Liver (tissue), 9 donors: ENCODE data around the gene INSYN2B. TPM values are rescaled to one million over a fixed set of nuclear protein-coding genes. Genes with fewer than 3 reads are reported as not detected.

ENCODE experiments used
- DNase-seq: peaks from one replicate; pipeline ENCODE4 v3.0.0-alpha.2; 2017; ENCODE audit warnings: low spot score
- H3K27ac ChIP-seq, 2 donors: one replicate each; pipeline ENCODE4 v1.7.0; 2013; ENCODE audit warnings: inconsistent platforms in 2 of 2, low read length in 2 of 2, control low read depth in 1 of 2, low read depth in 1 of 2, mild to moderate bottlenecking in 1 of 2
- H3K27me3 ChIP-seq, 4 donors: one replicate each; pipeline versions ENCODE4 v1.6.1 to v1.7.0; 2013; ENCODE audit warnings: low read length in 3 of 4, inconsistent platforms in 1 of 4, mild to moderate bottlenecking in 1 of 4, moderate library complexity in 1 of 4; ENCODE audit not compliant: control insufficient read depth in 4 of 4, insufficient read depth in 4 of 4
- H3K36me3 ChIP-seq, 4 donors: one replicate each; pipeline versions ENCODE4 v1.6.1 to v1.7.0; 2013; ENCODE audit warnings: low read length in 3 of 4, mild to moderate bottlenecking in 3 of 4, low read depth in 1 of 4, moderate library complexity in 1 of 4; ENCODE audit not compliant: control insufficient read depth in 4 of 4, insufficient read depth in 3 of 4
- H3K4me1 ChIP-seq, 4 donors: one replicate each; pipeline versions ENCODE4 v1.6.1 to v1.7.0; 2013; ENCODE audit warnings: low read length in 3 of 4, mild to moderate bottlenecking in 3 of 4, moderate library complexity in 1 of 4; ENCODE audit not compliant: control insufficient read depth in 4 of 4, insufficient read depth in 4 of 4
- H3K4me3 ChIP-seq, 3 donors: one replicate each; pipeline versions ENCODE4 v1.6.1 to v1.7.0; 2013; ENCODE audit warnings: low read length in 3 of 3, control low read depth in 1 of 3, low read depth in 1 of 3, mild to moderate bottlenecking in 1 of 3
- H3K9ac ChIP-seq, 2 donors: one replicate each; pipeline ENCODE4 v1.7.0; 2013; ENCODE audit warnings: low read length in 2 of 2, mild to moderate bottlenecking in 2 of 2, moderate library complexity in 2 of 2, control low read depth in 1 of 2, low read depth in 1 of 2
- H3K9me3 ChIP-seq, 4 donors: one replicate each; pipeline versions ENCODE4 v1.6.1 to v1.7.0; 2013; ENCODE audit warnings: low read length in 3 of 4; ENCODE audit not compliant: control insufficient read depth in 4 of 4
- EGR1 ChIP-seq, 2 donors: IDR thresholded peaks; 2 replicates each; pipeline ENCODE4 v1.6.1; 2016 to 2018; ENCODE audit warnings: antibody characterized with exemption in 2 of 2, low read depth in 2 of 2
- FOXA1 ChIP-seq: IDR thresholded peaks from 2 replicates; pipeline ENCODE4 v1.6.1; 2016; ENCODE audit warnings: antibody characterized with exemption
- FOXA2 ChIP-seq: IDR thresholded peaks from 2 replicates; pipeline ENCODE4 v1.6.1; 2016; ENCODE audit warnings: antibody characterized with exemption
- GABPA ChIP-seq, 2 donors: IDR thresholded peaks in 1 of 2; conservative IDR thresholded peaks in 1 of 2; 2 replicates each; pipeline ENCODE4 v1.6.1; 2016; ENCODE audit warnings: antibody characterized with exemption in 2 of 2, mild to moderate bottlenecking in 1 of 2, moderate library complexity in 1 of 2
- HNF4A ChIP-seq, 2 donors: conservative IDR thresholded peaks; 2 replicates each; pipeline ENCODE4 v1.6.1; 2016; ENCODE audit warnings: antibody characterized with exemption in 2 of 2, mild to moderate bottlenecking in 2 of 2
- HNF4G ChIP-seq: IDR thresholded peaks from 2 replicates; pipeline ENCODE4 v1.6.1; 2016; ENCODE audit warnings: antibody characterized with exemption
- JUND ChIP-seq, 2 donors: IDR thresholded peaks; 2 replicates each; pipeline ENCODE4 v1.6.1; 2016; ENCODE audit warnings: antibody characterized with exemption in 2 of 2
- NR2F2 ChIP-seq: IDR thresholded peaks from 2 replicates; pipeline ENCODE4 v1.6.1; 2016; ENCODE audit warnings: antibody characterized with exemption
- RAD21 ChIP-seq, 2 donors: IDR thresholded peaks; 2 replicates each; pipeline ENCODE4 v1.6.1; 2016; ENCODE audit warnings: antibody characterized with exemption in 2 of 2, mild to moderate bottlenecking in 2 of 2
- RXRA ChIP-seq, 2 donors: IDR thresholded peaks; 2 replicates each; pipeline ENCODE4 v1.6.1; 2017 to 2018; ENCODE audit warnings: antibody characterized with exemption in 2 of 2, mild to moderate bottlenecking in 1 of 2
- SP1 ChIP-seq: IDR thresholded peaks from 2 replicates; pipeline ENCODE4 v1.6.1; 2018; ENCODE audit warnings: antibody characterized with exemption, mild to moderate bottlenecking
- TAF1 ChIP-seq: conservative IDR thresholded peaks from 2 replicates; pipeline ENCODE4 v1.6.1; 2016; ENCODE audit warnings: antibody characterized with exemption, mild to moderate bottlenecking
- YY1 ChIP-seq: IDR thresholded peaks from 2 replicates; pipeline ENCODE4 v1.6.1; 2016; ENCODE audit warnings: antibody characterized with exemption, mild to moderate bottlenecking
- WGBS: extraction: QIAGEN DNeasy Blood & Tissue Kit; methylation state at CpG from one replicate; pipeline ENCODE4 v1.1.7; 2013; 5-methylcytosine and 5-hydroxymethylcytosine counted together
- polyA plus RNA-seq, 2 donors: library from polyadenylated mRNA; stranded (reverse) in 1 of 2; unstranded in 1 of 2; fragments of 200-250 nt in 1 of 2; fragments of >200 nt in 1 of 2; fragmentation: Nextera tagmentation in 1 of 2; extraction: Ambion mirVana in 1 of 2; gene quantifications; one replicate each; pipeline versions ENCODE4 v1.2.1 to v1.2.3, GENCODE V29; 2013 to 2015
- total RNA-seq, 2 donors: library from RNA; depleted of rRNA; stranded (reverse); fragments of >200 nt; gene quantifications; one replicate each; pipeline ENCODE4 v1.2.3, GENCODE V29; 2014
- TF ChIP-seq, protein P1 (sequence below): fragments of 150-350 bp; IDR thresholded peaks from 2 replicates; pipeline ENCODE4 v1.5.1; 2017; ENCODE audit warnings: improper control_type of control experiment, low read depth, low read length; ENCODE audit not compliant: missing input control
- TF ChIP-seq, protein P2 (sequence below): IDR thresholded peaks from 2 replicates; pipeline ENCODE4 v1.6.1; 2016; ENCODE audit warnings: antibody characterized with exemption
- TF ChIP-seq, protein P3 (sequence below): IDR thresholded peaks from 2 replicates; pipeline ENCODE4 v1.6.1; 2016; ENCODE audit warnings: antibody characterized with exemption, mild to moderate bottlenecking
- TF ChIP-seq, protein P4 (sequence below): IDR thresholded peaks from 2 replicates; pipeline ENCODE4 v1.6.1; 2016; ENCODE audit warnings: antibody characterized with exemption
- donor health status: healthy.
- donor health status: healthy.
- donor health status: healthy.
- donor health status: healthy.
- donor health status: healthy.

Gene INSYN2B
- total and polyA plus RNA-seq, 4 donors = 0.08 to 0.33 (median 0.13) TPM; not detected in 1

DNA sequence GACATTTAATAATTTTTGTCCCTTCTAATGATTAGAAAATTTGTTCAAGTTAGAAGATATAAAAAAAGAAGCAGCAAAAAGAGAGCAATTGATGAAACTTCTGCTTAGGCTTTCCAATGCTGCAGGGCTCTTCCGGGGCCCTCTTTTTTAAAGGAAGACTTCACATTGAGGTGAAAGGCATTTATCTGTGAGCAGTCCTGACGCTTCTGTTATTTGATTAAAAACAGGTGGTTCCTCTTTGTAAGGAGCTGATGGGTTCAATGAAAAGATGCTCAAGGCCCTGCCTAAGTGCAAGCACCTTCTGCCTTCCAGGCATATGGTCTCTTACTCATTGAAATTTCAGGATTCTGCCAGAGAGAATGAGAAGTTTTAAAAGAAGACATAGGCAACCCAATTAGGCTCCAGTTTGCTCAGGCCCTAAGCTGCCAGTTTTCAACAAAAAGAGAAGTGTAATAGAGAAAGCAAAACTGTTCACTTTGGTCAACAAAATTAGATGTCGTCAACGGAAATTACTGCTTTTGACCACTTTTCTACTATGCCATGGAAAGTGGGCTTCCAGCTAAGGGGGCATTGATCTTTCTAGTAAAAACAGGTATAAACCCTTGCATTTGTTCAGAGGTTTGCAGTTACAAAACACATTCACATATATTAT is 100.2 kb downstream of the INSYN2B start:
- TF ChIP-seq YY1 (no peak), RXRA (IDR thresholded peaks at IDR 0.05) (no peak), FOXA2 (no peak), TAF1 (no peak), NR2F2 (no peak), HNF4A (conservative IDR thresholded peaks at IDR 0.05) (no peak), FOXA1 (no peak), SP1 (no peak), HNF4G (no peak)
- TF ChIP-seq, protein P1, sequence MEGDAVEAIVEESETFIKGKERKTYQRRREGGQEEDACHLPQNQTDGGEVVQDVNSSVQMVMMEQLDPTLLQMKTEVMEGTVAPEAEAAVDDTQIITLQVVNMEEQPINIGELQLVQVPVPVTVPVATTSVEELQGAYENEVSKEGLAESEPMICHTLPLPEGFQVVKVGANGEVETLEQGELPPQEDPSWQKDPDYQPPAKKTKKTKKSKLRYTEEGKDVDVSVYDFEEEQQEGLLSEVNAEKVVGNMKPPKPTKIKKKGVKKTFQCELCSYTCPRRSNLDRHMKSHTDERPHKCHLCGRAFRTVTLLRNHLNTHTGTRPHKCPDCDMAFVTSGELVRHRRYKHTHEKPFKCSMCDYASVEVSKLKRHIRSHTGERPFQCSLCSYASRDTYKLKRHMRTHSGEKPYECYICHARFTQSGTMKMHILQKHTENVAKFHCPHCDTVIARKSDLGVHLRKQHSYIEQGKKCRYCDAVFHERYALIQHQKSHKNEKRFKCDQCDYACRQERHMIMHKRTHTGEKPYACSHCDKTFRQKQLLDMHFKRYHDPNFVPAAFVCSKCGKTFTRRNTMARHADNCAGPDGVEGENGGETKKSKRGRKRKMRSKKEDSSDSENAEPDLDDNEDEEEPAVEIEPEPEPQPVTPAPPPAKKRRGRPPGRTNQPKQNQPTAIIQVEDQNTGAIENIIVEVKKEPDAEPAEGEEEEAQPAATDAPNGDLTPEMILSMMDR = no peak
- TF ChIP-seq, protein P2, sequence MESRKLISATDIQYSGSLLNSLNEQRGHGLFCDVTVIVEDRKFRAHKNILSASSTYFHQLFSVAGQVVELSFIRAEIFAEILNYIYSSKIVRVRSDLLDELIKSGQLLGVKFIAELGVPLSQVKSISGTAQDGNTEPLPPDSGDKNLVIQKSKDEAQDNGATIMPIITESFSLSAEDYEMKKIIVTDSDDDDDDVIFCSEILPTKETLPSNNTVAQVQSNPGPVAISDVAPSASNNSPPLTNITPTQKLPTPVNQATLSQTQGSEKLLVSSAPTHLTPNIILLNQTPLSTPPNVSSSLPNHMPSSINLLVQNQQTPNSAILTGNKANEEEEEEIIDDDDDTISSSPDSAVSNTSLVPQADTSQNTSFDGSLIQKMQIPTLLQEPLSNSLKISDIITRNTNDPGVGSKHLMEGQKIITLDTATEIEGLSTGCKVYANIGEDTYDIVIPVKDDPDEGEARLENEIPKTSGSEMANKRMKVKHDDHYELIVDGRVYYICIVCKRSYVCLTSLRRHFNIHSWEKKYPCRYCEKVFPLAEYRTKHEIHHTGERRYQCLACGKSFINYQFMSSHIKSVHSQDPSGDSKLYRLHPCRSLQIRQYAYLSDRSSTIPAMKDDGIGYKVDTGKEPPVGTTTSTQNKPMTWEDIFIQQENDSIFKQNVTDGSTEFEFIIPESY = no peak
- H3K27me3 ChIP-seq = peaks cover 0 to 10% (median 0%) of the 10 kb centered on the region in 4 donors
- H3K9ac ChIP-seq = no peak overlapping the region
- H3K4me1 ChIP-seq = no peaks in the 10 kb centered on the region
- H3K9me3 ChIP-seq = no peaks in the 10 kb centered on the region
- WGBS = 63% methylated on average over 4 of the region's 4 CpGs
- no peaks in the 10 kb centered on the region for H3K36me3 ChIP-seq
- no peak for DNase-seq
- no peak overlapping the region for H3K27ac ChIP-seq
- H3K4me3 ChIP-seq = no peak overlapping the region

DNA sequence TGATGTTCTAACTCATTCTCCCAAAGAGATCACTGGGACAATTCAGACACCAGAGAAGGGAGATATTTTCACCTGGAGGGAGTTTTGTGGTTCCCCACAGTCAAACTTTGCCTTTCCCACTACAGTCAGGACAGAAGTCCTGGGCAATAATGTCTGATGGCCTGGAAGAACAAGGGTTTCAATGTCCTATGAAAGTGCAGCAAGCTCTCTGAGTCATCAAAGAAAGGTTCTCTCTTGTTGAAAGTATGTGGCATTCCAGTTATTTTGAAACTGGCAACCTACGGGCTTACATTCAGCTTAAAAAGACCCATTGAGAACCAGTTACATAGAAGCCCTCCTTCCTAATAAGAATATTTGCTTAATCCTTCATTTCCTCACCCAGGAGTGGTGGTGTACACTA is 103.9 kb downstream of the INSYN2B start:
- TF ChIP-seq EGR1 (IDR thresholded peaks at IDR 0.05; ENCODE audit: low read depth in 2 of 2) = no peak
- no peak for TF ChIP-seq NR2F2
- TF ChIP-seq, protein P3, sequence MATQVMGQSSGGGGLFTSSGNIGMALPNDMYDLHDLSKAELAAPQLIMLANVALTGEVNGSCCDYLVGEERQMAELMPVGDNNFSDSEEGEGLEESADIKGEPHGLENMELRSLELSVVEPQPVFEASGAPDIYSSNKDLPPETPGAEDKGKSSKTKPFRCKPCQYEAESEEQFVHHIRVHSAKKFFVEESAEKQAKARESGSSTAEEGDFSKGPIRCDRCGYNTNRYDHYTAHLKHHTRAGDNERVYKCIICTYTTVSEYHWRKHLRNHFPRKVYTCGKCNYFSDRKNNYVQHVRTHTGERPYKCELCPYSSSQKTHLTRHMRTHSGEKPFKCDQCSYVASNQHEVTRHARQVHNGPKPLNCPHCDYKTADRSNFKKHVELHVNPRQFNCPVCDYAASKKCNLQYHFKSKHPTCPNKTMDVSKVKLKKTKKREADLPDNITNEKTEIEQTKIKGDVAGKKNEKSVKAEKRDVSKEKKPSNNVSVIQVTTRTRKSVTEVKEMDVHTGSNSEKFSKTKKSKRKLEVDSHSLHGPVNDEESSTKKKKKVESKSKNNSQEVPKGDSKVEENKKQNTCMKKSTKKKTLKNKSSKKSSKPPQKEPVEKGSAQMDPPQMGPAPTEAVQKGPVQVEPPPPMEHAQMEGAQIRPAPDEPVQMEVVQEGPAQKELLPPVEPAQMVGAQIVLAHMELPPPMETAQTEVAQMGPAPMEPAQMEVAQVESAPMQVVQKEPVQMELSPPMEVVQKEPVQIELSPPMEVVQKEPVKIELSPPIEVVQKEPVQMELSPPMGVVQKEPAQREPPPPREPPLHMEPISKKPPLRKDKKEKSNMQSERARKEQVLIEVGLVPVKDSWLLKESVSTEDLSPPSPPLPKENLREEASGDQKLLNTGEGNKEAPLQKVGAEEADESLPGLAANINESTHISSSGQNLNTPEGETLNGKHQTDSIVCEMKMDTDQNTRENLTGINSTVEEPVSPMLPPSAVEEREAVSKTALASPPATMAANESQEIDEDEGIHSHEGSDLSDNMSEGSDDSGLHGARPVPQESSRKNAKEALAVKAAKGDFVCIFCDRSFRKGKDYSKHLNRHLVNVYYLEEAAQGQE = no peak
- no peak for TF ChIP-seq RAD21 (IDR thresholded peaks at IDR 0.05)
- no peak for TF ChIP-seq HNF4A (conservative IDR thresholded peaks at IDR 0.05)
- no peak for TF ChIP-seq FOXA1
- no peak for TF ChIP-seq SP1
- TF ChIP-seq, protein P1 = no peak
- no peak for TF ChIP-seq GABPA (IDR thresholded peaks at IDR 0.05 in 1 of 2, conservative IDR thresholded peaks at IDR 0.05 in 1 of 2)
- no peak for TF ChIP-seq JUND (IDR thresholded peaks at IDR 0.05)
- TF ChIP-seq FOXA2 = no peak
- TF ChIP-seq, protein P4, sequence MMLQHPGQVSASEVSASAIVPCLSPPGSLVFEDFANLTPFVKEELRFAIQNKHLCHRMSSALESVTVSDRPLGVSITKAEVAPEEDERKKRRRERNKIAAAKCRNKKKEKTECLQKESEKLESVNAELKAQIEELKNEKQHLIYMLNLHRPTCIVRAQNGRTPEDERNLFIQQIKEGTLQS = no peak
- TF ChIP-seq, protein P2 = no peak
- TF ChIP-seq HNF4G = no peak
- H3K4me3 ChIP-seq = no peak overlapping the region
- peaks cover 0 to 4% (median 0%) of the 10 kb centered on the region in 4 donors for H3K27me3 ChIP-seq
- whole genome bisulfite sequencing = 71% methylated on average over 1 of the region's 1 CpG
- H3K9me3 ChIP-seq = no peaks in the 10 kb centered on the region
- H3K9ac ChIP-seq = no peak overlapping the region
- DNase-seq = no peak
- H3K36me3 ChIP-seq = no peaks in the 10 kb centered on the region
- H3K27ac ChIP-seq = no peak overlapping the region
- H3K4me1 ChIP-seq = no peaks in the 10 kb centered on the region
